Astrocyte of the hippocampus (primary cell): Measurements from ENCODE around the gene MAN2B1.
A peak's percentile ranks its signal among the peaks of the same experiment; 100 is the strongest.
"Not testable (repeated sequence)": the region's sequence is repeated elsewhere in the genome, so short reads cannot be mapped to it uniquely, and the experiment has no call there.

Experiments
- DNase-seq: peaks from one replicate; pipeline ENCODE4 v3.0.0; 2011; ENCODE audit warnings: low read depth, low spot score

MAN2B1 gene

DNA sequence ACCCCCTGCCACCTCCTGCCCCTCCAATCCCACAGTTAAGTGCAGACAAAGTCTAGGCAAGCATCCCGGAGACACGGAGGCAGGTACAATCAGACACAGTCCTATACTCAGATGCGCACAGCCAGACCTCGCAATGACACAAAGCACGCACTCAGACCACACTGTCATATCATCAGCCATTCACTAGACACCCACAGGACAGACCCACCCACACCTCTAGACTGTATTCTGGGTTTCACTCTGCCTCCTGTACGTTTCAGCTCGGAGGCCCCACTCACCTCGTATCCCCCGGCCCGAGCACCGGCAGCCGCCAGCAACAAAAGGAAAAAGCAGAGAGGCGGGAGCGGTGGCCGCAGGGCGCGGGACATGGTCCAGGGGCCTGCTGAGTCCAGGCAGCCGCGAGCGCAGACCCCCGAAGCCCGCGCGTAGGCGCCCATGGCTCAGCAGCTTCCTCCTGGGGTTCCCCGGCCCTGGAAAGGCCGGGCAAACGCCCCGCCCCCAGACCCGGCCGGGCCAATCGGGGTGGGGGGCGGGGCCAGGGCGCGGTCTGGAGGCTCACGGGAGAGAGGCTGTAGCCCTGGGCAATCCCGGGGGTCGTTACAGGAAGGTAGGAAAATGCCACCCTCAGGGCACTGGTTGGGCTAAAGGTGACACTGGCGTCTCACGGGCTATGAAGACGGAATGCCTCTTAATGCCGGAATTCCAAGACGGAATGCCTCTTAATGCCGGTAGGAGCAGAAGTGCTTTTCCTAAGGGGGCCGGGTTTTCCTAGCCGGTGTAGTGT lies at the start of gene MAN2B1, which contains the start of gene WDR83:
TSS of gene MAN2B1 (minus strand) at position 478 of the 784 bp plus-strand sequence. CDS start at position 437, 41 bp downstream.
TSS of gene WDR83 (plus strand) at position 543 of the 784 bp plus-strand sequence. CDS start 2,984 bp downstream, outside the sequence.
- DNase-seq = peak; percentile 91

DNA sequence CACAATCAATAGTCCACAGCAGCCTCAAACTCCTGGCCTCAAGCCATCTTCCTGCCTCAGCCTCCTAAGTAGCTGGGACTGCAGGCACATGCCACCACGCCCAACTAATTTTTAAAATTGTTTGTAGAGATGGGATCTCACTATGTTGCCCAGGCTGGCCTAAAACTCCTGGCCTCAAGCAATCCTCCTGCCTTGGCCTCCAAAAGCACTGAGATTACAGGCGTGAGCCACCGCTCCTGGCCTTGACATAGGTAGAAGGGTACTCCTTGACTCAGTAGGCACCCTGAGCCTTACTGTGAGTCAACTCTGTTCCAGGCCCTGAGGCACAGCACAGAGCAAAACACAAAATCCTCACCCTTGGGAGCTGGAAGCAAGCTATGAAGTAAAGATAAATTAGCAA lies 49.4 kb upstream of the MAN2B1 start:
- DNase-seq = no peak

DNA sequence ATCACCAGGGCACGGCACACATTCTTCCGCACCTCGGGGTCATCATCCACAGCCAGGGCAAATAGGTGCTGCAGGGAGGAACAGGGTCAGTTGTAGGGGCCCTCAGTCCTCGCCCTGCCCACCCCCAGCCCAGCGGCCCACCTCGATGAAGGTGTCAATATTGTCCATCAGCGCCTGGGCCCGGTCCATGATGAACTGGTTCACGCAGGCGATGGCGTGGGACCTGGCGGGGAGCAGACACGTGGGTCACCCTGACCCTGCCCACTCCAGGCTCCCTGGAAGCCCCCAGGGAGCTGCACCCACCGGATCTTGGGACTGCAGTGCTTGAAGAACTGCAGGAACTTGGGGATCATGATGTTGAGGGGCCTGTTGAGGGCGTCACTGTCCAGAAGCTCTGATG lies 48.6 kb upstream of the MAN2B1 start:
- DNase-seq = no peak

DNA sequence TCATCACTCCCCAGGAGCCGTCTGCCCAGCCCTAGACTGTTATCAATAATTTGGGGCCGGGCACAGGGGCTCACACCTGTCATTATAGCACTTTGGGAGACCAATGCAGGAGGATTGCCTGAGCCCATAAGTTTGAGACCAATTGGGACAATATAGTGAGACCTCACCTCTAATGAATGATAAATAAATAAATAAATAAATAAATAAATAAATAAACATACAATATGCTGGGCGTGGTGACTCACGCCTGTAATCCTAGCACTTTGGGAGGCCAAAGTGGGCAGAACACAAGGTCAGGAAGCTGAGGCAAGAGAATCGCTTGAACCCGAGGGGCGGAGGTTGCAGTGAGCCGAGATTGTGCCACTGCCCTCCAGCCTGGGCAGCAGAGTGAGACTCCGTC lies 46.8 kb upstream of the MAN2B1 start:
- not testable (repeated sequence) for DNase-seq

DNA sequence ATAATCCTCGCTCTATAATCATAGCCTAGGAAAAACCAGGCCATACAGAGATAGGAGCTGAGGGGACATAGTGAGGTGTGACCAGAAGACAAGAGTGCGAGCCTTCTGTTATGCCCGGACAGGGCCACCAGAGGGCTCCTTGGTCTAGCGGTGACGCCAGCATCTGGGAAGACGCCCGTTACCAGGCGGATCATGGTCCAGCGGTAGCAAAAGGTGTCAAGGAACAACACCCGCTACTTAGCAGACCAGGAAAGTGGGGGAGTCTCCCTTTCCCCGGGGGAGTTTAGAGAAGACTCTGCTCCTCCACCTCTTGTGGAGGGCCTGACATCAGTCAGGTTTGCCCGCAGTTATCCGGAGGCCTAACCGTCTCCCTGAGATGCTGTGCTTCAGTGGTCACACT lies 45.5 kb upstream of the MAN2B1 start:
- DNase-seq = not testable (repeated sequence)

DNA sequence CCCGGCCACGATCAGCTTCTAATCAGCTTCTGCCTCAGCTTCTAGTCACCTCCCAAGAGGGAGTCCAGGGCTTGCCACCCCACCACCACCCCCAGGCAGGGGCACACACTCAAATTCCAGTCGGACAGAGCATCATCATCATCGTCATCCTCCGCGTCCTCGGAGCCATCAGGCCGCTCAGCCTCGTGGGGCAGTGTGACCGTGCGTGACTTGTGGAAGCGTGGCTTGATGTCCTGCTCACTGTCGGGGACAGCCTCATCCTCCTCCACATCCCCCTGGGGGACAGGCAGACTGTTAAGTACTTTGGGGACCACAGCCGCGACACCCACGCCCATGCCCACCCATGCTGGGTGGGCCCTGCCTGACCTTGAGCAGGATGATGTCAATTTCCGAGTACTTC lies 44.6 kb upstream of the MAN2B1 start:
- no peak for DNase-seq

DNA sequence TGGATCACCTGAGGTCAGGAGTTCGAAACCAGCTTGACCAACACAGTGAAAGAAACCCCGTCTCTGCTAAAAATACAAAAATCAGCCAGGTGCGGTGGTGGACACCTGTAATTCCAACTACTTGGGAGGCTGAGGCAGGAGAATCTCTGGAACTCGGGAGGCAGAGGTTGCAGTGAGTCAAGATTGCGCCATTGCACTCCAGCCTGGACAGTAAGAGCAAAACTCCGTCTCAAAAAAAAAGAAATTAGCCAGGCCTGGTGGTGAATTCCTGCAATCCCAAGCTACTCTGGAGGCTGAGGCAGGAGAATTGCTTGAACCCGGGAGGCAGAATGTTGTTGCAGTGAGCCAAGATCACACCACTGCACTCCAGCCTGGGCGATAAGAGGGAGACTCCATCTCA lies 42.1 kb upstream of the MAN2B1 start:
- DNase-seq = no peak

DNA sequence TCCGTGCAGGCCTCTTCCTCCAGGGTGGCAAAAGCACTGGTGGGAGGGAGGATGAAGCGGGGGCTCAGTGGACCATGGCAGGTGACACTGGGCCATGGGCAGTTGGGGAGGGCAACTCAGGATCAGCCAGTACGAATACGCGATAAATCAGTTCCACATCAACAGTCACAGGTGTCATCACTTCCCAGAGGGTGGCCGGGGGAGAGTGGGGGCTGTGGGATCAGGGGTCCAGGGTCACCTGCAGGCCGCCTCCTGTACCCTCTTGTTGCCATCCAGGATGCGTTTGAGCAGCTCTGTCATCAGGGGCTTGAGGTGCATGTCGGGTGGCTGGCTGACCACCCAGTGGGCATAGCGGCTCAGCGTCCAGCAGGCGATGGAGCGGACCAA lies 39.8 kb upstream of the MAN2B1 start:
- no peak for DNase-seq

DNA sequence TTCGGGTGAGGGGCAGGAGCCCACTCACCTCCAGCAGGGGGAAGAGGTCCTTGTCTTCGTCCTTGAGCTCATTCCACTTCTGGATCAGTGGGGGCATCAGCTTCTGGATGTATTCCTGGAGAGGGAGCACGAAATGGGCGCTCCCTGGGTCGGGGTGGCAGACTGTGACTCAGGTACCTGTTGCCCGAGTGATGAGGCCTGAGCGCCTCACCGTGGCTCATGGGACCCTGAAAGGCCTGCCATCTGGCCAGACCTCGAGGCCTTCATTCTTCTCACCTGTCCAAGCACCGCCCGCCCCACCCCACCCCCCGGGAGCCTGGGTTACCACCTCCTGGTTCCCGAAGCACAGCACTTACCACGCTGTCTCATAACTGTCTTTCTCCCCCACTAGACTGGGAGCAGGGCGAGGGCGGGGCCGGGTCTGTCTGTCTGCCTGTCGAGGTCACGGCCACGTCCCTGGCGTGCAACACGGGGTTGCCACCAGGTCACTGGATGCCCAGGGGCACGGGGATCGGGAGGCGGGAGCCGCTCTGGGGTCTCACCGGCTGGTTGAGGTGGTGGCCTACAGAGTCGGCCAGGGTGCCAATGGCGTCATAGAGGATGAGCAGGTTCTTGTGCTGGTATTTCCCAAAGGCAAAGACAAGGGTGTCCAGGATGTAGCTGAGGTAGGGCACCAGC lies 39.3 kb upstream of the MAN2B1 start:
- DNase-seq = no peak

DNA sequence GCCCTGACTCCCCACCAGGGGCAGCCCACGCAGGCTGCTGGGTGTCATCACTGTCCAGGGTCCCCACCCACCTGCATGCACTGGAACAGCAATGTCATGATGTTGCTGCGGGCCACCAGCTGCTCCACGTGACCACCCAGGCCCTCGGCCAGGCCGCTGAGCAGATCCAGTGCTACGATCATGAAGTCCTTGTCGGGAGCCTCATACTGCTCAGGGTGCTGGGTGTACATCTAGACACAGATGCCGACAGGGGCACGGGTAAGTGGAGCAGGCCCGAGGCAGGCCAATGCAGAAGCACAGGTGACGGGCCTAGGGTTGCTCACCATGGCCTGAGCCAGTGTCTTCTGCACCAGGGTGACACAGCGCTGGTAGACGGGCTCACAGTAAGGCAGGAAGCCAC lies 38.6 kb upstream of the MAN2B1 start:
- DNase-seq = no peak

DNA sequence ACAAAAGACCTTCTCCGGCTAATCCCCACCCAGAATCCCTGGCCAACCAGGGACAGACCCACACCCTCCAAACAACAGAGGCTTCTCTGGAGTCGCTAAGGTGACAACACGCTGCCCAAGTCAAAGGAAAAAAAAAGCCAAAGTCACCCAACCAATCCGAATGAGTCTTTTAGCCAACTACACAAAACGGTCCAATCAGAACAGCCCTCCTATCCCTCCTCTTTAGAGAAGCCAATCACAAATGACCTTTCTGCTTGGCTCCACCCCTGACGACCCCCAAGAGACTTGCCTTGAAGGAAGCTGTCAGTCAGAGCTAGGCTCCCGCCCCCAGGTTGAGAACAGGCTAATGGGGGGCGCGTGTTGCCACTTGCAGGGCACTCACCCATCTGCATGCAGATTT lies 36.5 kb upstream of the MAN2B1 start:
- DNase-seq = peak; percentile 39

DNA sequence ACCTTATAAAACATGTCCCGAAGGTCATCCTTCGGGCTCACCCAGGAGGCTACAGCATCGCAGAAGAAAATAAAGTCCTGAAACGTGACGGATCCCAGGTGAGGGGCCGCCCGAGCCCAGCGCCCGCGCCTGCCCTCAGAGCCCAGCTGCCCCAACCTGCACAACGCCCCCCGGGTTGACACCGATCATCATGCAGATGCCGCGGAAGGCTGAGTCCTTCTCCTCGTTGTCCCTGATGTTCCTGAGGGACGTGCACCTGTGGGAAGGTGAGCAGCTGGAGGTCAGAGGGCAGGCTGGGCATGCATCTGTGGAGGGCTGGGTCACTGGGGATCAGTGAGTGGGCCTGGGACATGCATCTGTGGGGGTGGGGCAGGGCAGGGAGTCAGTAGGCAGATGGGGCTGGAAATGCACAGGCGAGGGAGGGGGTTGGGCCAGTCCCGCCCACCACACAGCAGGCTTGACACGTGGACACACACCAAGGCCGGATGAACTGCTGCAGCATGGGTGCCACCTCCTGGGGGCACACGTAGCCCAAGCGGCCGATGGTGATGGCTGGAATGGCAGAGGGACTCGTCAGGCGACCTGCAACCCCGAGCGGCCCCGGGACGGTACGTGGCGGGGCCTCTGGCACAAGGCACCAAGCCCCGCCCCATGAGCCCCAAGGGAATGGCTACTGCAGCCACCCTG lies 35.2 kb upstream of the MAN2B1 start:
- no peak for DNase-seq

DNA sequence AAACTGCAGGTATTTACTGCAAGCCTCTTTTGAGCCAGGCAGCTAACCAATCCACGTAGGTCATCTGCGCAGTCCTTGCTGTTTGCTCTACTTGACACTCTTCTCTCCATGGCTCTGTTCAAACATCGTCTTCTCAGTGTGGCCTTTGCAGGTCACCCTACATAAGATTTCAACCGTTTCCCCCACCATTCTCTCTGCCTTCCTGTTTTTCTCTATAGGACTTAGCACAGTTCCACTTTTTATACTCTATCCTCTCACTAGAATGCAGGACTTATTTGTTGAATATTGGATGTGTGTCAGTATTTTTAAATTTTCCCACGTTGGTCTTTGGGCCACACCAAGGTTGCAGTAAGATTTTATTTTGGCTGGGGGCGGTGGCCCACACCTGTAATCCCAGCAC lies 31.6 kb upstream of the MAN2B1 start:
- no peak for DNase-seq

DNA sequence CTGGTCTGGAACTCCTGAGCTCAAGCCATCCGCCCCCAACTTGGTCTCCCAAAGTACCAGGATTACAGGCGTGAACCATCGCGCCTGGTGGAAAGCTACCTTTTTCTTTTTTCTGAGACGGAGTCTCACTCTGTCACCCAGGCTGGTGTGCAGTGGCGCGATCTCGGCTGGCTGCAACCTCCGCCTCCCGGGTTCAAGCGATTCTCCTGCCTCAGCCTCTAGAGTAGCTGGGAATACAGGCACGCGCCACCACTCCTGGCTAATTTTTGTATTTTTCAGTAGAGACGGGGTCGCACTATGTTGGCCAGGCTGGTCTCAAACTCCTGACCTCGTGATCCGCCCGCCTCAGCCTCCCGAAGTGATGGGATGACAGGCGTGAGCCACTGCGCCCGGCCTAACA lies 30.9 kb upstream of the MAN2B1 start:
- DNase-seq = not testable (repeated sequence)

DNA sequence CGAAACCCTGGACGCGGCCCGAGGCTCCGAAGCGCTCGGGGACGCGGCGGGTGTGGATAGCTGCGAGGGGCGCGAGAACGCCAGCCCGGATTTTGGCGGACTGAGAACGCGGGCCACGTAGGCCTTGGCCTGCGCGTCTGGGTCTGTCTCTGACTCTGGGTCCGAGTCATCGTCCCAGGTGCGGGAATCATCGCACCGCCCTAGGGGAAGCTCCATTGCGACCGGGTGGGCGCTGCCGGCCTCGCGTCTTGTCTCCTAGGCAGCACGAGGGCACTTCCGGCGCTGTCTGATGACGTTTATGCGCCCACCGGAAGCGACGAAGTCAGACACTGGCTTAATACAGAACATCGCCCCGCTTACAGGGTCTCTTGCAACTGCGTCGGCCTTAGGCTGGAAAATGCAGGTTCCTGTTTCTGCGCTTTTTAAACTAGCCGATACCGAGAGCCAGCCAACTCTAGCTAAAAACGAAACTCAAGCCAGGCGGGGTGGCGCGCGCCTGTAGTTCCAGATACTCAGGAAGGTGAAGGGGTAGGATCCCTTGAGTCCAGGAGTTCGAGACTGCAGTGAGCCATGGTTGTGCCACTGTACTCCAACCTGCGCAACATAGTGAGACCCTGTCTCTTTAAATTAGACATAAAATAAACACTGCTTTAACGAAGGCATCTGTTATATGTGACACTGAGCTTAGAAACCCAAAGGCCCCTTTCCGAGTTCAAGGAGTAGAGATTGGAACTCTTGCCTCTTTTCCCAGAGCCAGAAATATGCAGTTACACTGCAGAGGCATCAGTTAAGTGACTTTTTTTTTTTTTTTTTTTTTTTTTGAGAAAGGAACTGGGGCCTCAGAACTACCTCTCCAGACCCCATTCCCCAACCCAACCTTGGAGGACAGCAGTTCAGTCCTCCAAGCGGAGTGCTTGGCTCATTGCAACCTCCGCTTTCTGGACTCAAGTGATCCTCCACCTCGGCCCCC lies 30.1 kb upstream of the MAN2B1 start, which contains the start of gene FBXW9:
TSS of gene FBXW9 (minus strand) at position 266 of the 970 bp plus-strand sequence. CDS start at position 216, 50 bp downstream.
- peak; percentile 97 for DNase-seq

DNA sequence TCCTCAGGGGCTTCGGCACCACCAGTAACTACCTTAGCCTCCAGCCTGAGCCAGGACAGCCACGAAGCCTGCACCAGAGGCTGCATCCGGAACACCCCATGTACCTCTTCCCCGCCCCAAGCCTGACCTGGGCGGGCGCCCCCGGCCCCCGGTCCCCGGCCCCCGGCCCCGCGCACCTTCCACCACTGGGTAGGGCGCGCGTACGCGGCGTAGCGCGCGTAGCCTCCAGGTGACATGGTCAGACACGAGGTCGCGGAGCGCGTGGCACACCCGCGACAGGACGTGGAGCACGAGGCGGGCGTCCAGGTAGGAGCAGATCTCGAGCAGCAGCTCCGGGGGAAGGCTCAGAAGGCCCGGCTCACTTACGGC lies 29.4 kb upstream of the MAN2B1 start:
- DNase-seq = no peak

DNA sequence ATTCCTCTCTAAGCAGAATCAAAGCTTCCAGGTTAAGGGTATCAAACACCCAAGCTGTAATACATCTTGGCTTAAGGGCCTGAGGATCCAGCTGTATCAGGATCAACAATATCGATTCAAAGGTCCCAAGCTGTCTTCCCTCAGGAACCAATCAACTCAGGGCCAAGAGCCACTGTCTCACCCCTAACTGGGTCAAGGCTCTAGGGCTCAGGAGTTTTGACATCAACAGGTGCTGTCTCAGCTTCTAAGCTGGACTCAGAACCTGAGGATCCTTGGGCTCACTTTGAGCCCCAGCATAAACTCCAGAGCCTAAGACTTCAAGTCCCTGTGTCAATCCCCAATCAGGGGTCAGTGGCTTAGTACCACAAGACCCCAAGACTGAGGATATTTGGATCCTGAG lies 29.0 kb upstream of the MAN2B1 start:
- DNase-seq = no peak

DNA sequence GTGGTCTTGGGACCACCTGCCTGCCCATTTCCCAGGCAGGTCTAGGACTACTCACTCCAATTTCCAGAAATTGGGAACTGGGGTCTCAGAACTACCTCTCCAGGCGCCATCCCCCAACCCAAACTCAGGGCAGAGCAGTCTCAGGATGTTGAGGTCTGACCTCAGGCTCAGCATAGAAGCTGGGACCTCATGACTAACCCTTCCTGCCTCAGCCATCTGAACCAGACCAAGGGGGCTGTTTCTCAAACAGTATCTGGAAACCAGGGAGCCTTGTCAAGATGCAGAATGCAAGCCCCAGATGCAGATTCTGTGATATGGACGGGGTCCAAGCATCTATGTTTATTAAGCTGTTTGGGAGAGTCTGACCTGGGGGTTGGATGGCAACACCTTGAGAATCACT lies 28.6 kb upstream of the MAN2B1 start:
- no peak for DNase-seq

DNA sequence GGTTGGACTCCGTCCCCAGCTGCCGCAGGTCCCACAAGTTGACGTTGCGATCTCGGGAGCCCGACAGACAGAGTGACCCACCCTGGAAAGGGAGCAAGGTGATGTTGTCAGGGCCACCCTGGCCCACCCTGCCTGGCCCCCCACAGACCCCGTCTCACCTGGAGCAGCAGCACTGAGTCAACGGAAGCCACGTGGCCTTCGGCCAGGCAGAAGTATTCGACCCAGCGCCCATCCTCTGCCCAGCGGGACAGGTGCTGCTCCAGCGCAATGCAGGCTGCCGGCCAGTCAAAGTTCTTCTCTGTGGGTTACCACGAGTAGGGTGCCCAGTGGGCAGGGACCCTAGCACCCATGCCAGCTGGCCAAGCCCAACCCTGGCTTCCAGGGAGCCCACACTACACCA lies 28.1 kb upstream of the MAN2B1 start:
- no peak for DNase-seq

DNA sequence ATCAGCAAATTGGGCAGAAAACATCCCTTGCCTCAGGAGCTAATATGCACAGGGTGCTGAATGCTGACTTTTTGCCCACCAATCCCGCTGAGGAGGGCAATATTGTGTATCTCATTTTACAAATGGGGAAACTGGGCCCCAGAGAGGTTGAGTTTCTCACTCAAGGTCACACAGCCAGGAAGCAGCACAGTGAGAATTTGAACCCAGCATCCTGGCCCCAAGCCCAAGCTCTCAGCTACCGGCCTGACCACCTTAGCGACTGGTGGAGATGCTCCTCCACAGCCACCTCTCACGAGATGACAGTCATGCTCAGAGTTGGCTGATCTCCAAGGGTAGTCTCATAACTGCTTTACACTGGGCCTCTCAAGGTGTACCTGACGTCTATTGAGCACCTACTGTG lies 26.4 kb upstream of the MAN2B1 start:
- no peak for DNase-seq

DNA sequence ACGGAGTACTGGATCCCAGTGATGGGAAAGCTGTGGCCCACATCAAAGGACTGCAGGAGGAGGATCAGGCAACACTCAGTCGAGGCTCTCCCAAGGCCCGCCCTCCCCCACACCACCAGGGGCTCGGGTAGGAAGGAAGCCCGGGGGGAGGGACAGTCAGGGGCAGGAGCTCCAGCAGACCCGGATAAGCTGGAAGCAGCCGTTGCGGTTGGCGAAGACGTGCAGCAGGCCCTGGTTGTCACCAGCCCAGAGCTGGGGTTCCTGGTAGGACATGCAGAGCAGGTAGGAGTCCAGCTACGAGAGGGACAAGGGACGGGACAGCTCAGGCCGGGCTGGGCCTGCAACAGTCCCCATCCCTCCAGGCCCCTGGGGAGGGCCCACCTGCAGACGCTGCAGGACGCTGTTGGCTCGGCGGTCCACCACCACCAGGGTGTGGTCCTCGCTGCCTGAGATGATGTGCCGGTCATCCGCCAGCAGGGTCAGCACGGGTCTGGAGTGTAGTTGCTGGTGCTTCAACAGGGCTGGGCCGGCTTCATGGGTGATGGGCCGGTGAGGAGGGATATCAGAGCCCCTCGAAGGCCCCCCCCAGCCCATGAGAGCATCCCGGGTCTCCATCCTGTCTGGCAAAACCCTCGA lies 23.2 kb upstream of the MAN2B1 start:
- no peak for DNase-seq
